Hepatic stellate cell (primary cell): ENCODE data around the gene TPD52L2.

Experiments used
- DNase-seq: peaks from one replicate; pipeline ENCODE4 v3.0.0; 2011; ENCODE audit warnings: low spot score

Gene TPD52L2

GRCh38 chr20:63932606-63933160 lies 67.6 kb downstream of the TPD52L2 start:
- no peak for DNase-seq

- no peak for DNase-seq
Observed at GRCh38 chr20:63933646-63934045, 68.6 kb downstream of the TPD52L2 start.

GRCh38 chr20:63934271-63935068 lies 69.4 kb downstream of the TPD52L2 start:
- DNase-seq = no peak

- no peak for DNase-seq
Observed at GRCh38 chr20:63935447-63935846, 70.4 kb downstream of the TPD52L2 start.

GRCh38 chr20:63937596-63937995 lies 72.5 kb downstream of the TPD52L2 start:
- no peak for DNase-seq

GRCh38 chr20:63939061-63939935 lies 74.2 kb downstream of the TPD52L2 start:
- DNase-seq = no peak

GRCh38 chr20:63940071-63940471 lies 75.0 kb downstream of the TPD52L2 start:
- no peak for DNase-seq

GRCh38 chr20:63940472-63941266 lies 75.6 kb downstream of the TPD52L2 start:
- no peak for DNase-seq
